Astrocyte (in vitro differentiated cells and primary cell): ENCODE results near the gene ELANE. TPM values are rescaled to one million over a fixed set of nuclear protein-coding genes. Genes with fewer than 3 reads are reported as not detected.
A peak's percentile ranks its signal among the peaks of the same experiment; 100 is the strongest.

ENCODE experiments used
- DNase-seq: peaks from one replicate; pipeline ENCODE4 v3.0.0-alpha.2; 2010; ENCODE audit warnings: low read depth
- FAIRE-seq: peaks from 2 replicates; lab custom pipeline; 2011; peaks lifted over from hg19 to GRCh38; lab: Jason Lieb, UNC
- H2AFZ ChIP-seq: 2 replicates; pipeline ENCODE4 v1.6.0; 2012; ENCODE audit warnings: low read depth, low read length, inconsistent platforms
- H3K27ac ChIP-seq: 2 replicates; pipeline ENCODE4 v1.5.1; 2011; ENCODE audit warnings: low read depth, low read length, inconsistent platforms
- H3K27me3 ChIP-seq: 2 replicates; pipeline ENCODE4 v1.6.0; 2011; ENCODE audit warnings: low read length, inconsistent platforms; ENCODE audit not compliant: insufficient read depth
- H3K36me3 ChIP-seq: 2 replicates; pipeline ENCODE4 v1.5.1; 2011; ENCODE audit warnings: low read length, inconsistent platforms; ENCODE audit not compliant: insufficient read depth
- H3K4me1 ChIP-seq: 2 replicates; pipeline ENCODE4 v1.5.1; 2011; ENCODE audit warnings: low read length, inconsistent platforms; ENCODE audit not compliant: insufficient read depth
- H3K4me2 ChIP-seq: 2 replicates; pipeline ENCODE4 v1.6.0; 2012; ENCODE audit warnings: low read length, inconsistent platforms
- H3K4me3 ChIP-seq: 2 replicates; pipeline ENCODE4 v1.5.1; 2011; ENCODE audit warnings: low read depth, mild to moderate bottlenecking, low read length, inconsistent platforms; ENCODE audit not compliant: insufficient read depth
- H3K79me2 ChIP-seq: 2 replicates; pipeline ENCODE4 v1.6.0; 2012; ENCODE audit warnings: mild to moderate bottlenecking, low read length, inconsistent platforms; ENCODE audit not compliant: insufficient read depth
- H3K9ac ChIP-seq: 2 replicates; pipeline ENCODE4 v1.6.0; 2012; ENCODE audit warnings: mild to moderate bottlenecking, low read length, inconsistent platforms
- H3K9me3 ChIP-seq: 2 replicates; pipeline ENCODE4 v1.5.1; 2012; ENCODE audit warnings: low read depth, mild to moderate bottlenecking, low read length, inconsistent platforms; ENCODE audit not compliant: insufficient read depth
- H4K20me1 ChIP-seq: 2 replicates; pipeline ENCODE4 v1.6.0; 2012; ENCODE audit warnings: low read length, inconsistent platforms; ENCODE audit not compliant: insufficient read depth
- H3K27ac Mint-ChIP-seq: one replicate; pipeline ENCODE4 v1.8.0; 2021; ENCODE audit warnings: mild to moderate bottlenecking, mixed read lengths; ENCODE audit not compliant: unreplicated experiment
- H3K27me3 Mint-ChIP-seq: one replicate; pipeline ENCODE4 v1.8.0; 2021; ENCODE audit warnings: low read depth, mixed read lengths; ENCODE audit not compliant: unreplicated experiment
- H3K36me3 Mint-ChIP-seq: one replicate; pipeline ENCODE4 v1.8.0; 2021; ENCODE audit warnings: low read depth, mixed read lengths; ENCODE audit not compliant: unreplicated experiment
- H3K4me1 Mint-ChIP-seq: one replicate; pipeline ENCODE4 v1.8.0; 2021; ENCODE audit warnings: low read depth, mixed read lengths; ENCODE audit not compliant: unreplicated experiment
- H3K4me3 Mint-ChIP-seq: one replicate; pipeline ENCODE4 v1.8.0; 2021; ENCODE audit warnings: mild to moderate bottlenecking, moderate library complexity, mixed read lengths; ENCODE audit not compliant: unreplicated experiment
- H3K9me3 Mint-ChIP-seq: one replicate; pipeline ENCODE4 v1.8.0; 2021; ENCODE audit warnings: mild to moderate bottlenecking, mixed read lengths; ENCODE audit not compliant: unreplicated experiment
- EZH2 ChIP-seq: IDR thresholded peaks from 2 replicates; pipeline ENCODE4 v1.6.1; 2012; ENCODE audit warnings: mild to moderate bottlenecking, low read length, inconsistent platforms; ENCODE audit not compliant: insufficient read depth
- total RNA-seq: library from RNA; stranded (reverse); gene quantifications from 2 replicates; pipeline ENCODE4 v1.2.1, GENCODE V29; 2021
- TF ChIP-seq, protein P1 (sequence below): IDR thresholded peaks from 2 replicates; pipeline ENCODE4 v1.5.1; 2011; ENCODE audit warnings: low read depth, mild to moderate bottlenecking, inconsistent platforms, low read length, moderate library complexity; ENCODE audit not compliant: insufficient read depth

ELANE gene
- total RNA-seq, 1 donor from 2014 or later = not detected

DNA sequence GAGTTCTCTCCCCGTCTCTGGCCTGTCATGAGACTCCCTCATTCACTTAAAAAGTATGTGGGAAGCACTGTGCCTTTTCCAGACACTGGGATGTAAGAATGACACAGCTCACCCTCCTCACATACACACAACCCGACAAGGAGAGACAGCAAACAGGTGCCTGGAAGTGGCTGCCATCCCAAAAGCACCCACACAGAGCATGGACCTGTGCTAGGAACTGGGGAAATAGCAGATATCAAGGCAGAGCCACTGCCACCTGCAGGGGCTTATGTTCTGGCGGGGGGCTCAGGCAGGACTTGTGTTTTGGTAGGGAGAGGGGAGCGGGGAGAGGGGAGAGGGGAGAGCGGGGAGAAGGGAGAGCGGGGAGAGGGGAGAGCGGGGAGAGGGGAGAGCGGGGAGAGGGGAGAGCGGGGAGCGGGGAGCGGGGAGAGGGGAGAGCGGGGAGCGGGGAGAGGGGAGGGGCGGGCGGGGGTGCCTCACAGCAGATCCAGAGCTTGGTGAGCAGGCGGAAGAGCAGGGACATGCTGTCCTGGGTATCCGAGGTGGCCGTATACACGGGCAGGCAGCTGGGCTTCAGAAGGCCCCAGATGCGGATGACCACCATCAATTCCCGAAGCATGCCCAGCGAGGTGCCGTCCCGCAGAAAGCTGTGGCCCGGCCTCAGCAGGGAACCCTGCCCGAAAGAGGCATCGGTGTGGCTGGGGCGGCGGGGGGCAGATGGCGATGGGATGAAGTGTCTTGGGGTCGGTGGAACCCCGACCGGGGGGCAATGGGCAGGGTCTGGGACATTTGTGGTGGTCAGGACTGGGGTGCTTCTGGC, 19.6 kb downstream of the ELANE start:
- Histone ChIP-seq H3K79me2 (no peaks in the 10 kb centered on the region), H3K9ac (no peak overlapping the region), H4K20me1 (peaks cover 24% of the 10 kb centered on the region), H3K27me3 (no peaks in the 10 kb centered on the region), H3K4me1 (peaks cover 19% of the 10 kb centered on the region), H3K36me3 (peaks cover 4% of the 10 kb centered on the region), H3K4me2 (no peak overlapping the region), H3K27ac (no peak overlapping the region), H2AFZ (no peak overlapping the region), H3K9me3 (no peaks in the 10 kb centered on the region), H3K4me3 (no peak overlapping the region)
- H3K27ac Mint-ChIP-seq = no peak overlapping the region
- H3K36me3 Mint-ChIP-seq = peaks cover 11% of the 10 kb centered on the region
- no peak overlapping the region for H3K4me3 Mint-ChIP-seq
- no peak for FAIRE-seq
- TF ChIP-seq EZH2 = no peak
- TF ChIP-seq, protein P1, sequence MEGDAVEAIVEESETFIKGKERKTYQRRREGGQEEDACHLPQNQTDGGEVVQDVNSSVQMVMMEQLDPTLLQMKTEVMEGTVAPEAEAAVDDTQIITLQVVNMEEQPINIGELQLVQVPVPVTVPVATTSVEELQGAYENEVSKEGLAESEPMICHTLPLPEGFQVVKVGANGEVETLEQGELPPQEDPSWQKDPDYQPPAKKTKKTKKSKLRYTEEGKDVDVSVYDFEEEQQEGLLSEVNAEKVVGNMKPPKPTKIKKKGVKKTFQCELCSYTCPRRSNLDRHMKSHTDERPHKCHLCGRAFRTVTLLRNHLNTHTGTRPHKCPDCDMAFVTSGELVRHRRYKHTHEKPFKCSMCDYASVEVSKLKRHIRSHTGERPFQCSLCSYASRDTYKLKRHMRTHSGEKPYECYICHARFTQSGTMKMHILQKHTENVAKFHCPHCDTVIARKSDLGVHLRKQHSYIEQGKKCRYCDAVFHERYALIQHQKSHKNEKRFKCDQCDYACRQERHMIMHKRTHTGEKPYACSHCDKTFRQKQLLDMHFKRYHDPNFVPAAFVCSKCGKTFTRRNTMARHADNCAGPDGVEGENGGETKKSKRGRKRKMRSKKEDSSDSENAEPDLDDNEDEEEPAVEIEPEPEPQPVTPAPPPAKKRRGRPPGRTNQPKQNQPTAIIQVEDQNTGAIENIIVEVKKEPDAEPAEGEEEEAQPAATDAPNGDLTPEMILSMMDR = no peak
- no peaks in the 10 kb centered on the region for H3K27me3 Mint-ChIP-seq
- no peaks in the 10 kb centered on the region for H3K9me3 Mint-ChIP-seq
- peaks cover 2% of the 10 kb centered on the region for H3K4me1 Mint-ChIP-seq
- DNase-seq = peak; percentile 34

DNA sequence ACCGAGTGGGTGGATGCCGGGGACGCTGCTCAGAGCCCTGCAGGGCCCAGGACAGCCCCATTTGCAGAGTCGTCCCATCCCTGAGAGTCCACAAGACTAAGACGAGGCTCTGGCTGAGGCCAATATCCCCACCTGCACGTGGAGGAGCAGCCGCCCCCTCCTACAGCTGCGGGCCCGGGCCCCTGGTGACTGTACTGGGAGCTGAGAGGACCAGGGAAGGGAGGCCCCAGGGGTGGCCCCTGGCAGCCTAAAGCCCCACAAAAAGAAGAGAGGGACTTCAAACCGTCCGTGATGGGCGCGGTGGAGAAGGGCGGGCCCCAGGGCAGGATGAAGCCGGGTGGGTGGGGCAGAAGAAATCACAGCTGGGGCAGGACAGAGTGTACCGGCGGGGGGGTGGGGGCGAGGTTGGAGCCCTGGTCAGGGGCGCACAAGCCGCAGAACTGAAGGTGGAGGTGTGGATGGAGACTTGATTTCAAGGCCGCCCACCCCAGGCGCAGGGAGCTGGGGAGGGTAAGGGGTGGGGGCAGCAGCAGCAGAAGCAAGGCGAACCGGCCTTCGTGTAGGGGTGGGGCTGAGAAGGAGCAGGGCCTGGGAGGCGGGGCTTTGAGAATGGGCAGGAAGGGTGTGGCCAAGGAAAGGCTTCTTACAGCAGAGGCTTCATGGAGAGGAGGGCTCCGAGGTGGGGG, 20.3 kb downstream of the ELANE start:
- no peaks in the 10 kb centered on the region for H3K9me3 Mint-ChIP-seq
- no peak overlapping the region for H3K4me3 Mint-ChIP-seq
- H3K4me2 ChIP-seq = no peak overlapping the region
- no peak overlapping the region for H2AFZ ChIP-seq
- FAIRE-seq (no peak), DNase-seq (peak; percentile 56)
- no peaks in the 10 kb centered on the region for H3K27me3 ChIP-seq
- H4K20me1 ChIP-seq = peaks cover 24% of the 10 kb centered on the region
- H3K79me2 ChIP-seq = no peaks in the 10 kb centered on the region
- no peak overlapping the region for H3K9ac ChIP-seq
- peaks cover 2% of the 10 kb centered on the region for H3K4me1 Mint-ChIP-seq
- no peak overlapping the region for H3K4me3 ChIP-seq
- H3K36me3 ChIP-seq = peaks cover 4% of the 10 kb centered on the region
- no peak for TF ChIP-seq EZH2
- TF ChIP-seq, protein P1 = no peak
- H3K4me1 ChIP-seq = peaks cover 19% of the 10 kb centered on the region
- no peak overlapping the region for H3K27ac Mint-ChIP-seq
- H3K36me3 Mint-ChIP-seq = peaks cover 11% of the 10 kb centered on the region
- no peaks in the 10 kb centered on the region for H3K9me3 ChIP-seq
- no peaks in the 10 kb centered on the region for H3K27me3 Mint-ChIP-seq
- no peak overlapping the region for H3K27ac ChIP-seq
